WTC11 (cell line): ENCODE results near the gene SHISA7. TPM values are rescaled to one million over a fixed set of nuclear protein-coding genes. Genes with fewer than 3 reads are reported as not detected.

Experiments
- ATAC-seq: fragments of 200-7000 bp; cut with Tn5 transposase; 2 replicates; pipeline ENCODE4 v1.10.0; 2021; ENCODE audit warnings: mild to moderate bottlenecking, moderate library complexity
- CTCF ChIA-PET: fragments of 300-600 bp; sonication (Branson Sonifier 250); formaldehyde crosslinking; loops from one replicate; lab custom pipeline; 2021; ENCODE audit warnings: antibody characterized with exemption; lab: Charles Lee
- POLR2A ChIA-PET: fragments of 350-600 bp; sonication (Branson Sonifier 250); formaldehyde crosslinking; loops from one replicate; lab custom pipeline; 2021; ENCODE audit warnings: antibody characterized with exemption; lab: Charles Lee
- DNase-seq: peaks from one replicate; pipeline ENCODE4 v3.0.0; 2021; ENCODE audit warnings: low spot score
- H3K27ac Mint-ChIP-seq: 2 replicates; pipeline ENCODE4 v1.8.0; 2021; ENCODE audit warnings: mixed read lengths
- H3K27me3 Mint-ChIP-seq: 2 replicates; pipeline ENCODE4 v1.8.0; 2021; ENCODE audit warnings: low read depth, mild to moderate bottlenecking, moderate library complexity, mixed read lengths
- H3K36me3 Mint-ChIP-seq: 2 replicates; pipeline ENCODE4 v1.8.0; 2021; ENCODE audit warnings: mixed read lengths
- H3K4me1 Mint-ChIP-seq: 2 replicates; pipeline ENCODE4 v1.8.0; 2022; ENCODE audit warnings: mixed read lengths
- H3K4me3 Mint-ChIP-seq: 2 replicates; pipeline ENCODE4 v1.8.0; 2021; ENCODE audit warnings: mild to moderate bottlenecking, moderate library complexity, mixed read lengths
- H3K9me3 Mint-ChIP-seq: 2 replicates; pipeline ENCODE4 v1.8.0; 2021; ENCODE audit warnings: mixed read lengths
- ATF1 ChIP-seq: sonication (generic); formaldehyde crosslinking; IDR thresholded peaks from 2 replicates; pipeline ENCODE4 v1.8.1; 2023; ENCODE audit warnings: mild to moderate bottlenecking, moderate library complexity, missing genetic modification reagents
- ATF3 ChIP-seq: sonication (generic); formaldehyde crosslinking; conservative IDR thresholded peaks from 2 replicates; pipeline ENCODE4 v1.8.1; 2022; ENCODE audit warnings: mild to moderate bottlenecking, missing genetic modification reagents
- CREB1 ChIP-seq: sonication (generic); formaldehyde crosslinking; IDR thresholded peaks from 2 replicates; pipeline ENCODE4 v1.8.0; 2023; ENCODE audit warnings: mild to moderate bottlenecking, missing genetic modification reagents
- CREM ChIP-seq: sonication (generic); formaldehyde crosslinking; IDR thresholded peaks from 2 replicates; pipeline ENCODE4 v1.8.1; 2022; ENCODE audit warnings: mild to moderate bottlenecking, missing genetic modification reagents, moderate library complexity
- CTCF ChIP-seq: fragments of 200-600 bp; IDR thresholded peaks from 2 replicates; pipeline ENCODE4 v1.8.0; 2022; ENCODE audit warnings: antibody characterized with exemption
- EMX1 ChIP-seq: fragments of 250-450 bp; sonication (Bioruptor Pico); IDR thresholded peaks from 2 replicates; pipeline ENCODE4 v1.8.0; 2021; ENCODE audit warnings: mild to moderate bottlenecking
- ESRRA ChIP-seq: sonication (generic); formaldehyde crosslinking; IDR thresholded peaks from 2 replicates; pipeline ENCODE4 v1.8.1; 2022; ENCODE audit warnings: mild to moderate bottlenecking, missing genetic modification reagents, borderline replicate concordance
- FOXK1 ChIP-seq: sonication (generic); formaldehyde crosslinking; IDR thresholded peaks from 2 replicates; pipeline ENCODE4 v1.8.0; 2022; ENCODE audit warnings: mild to moderate bottlenecking, moderate library complexity, missing genetic modification reagents
- FOXP1 ChIP-seq: sonication (generic); formaldehyde crosslinking; IDR thresholded peaks from 2 replicates; pipeline ENCODE4 v1.8.0; 2022; ENCODE audit warnings: missing genetic modification reagents, mild to moderate bottlenecking, moderate library complexity, borderline replicate concordance
- GABPB1 ChIP-seq: sonication (generic); formaldehyde crosslinking; IDR thresholded peaks from 2 replicates; pipeline ENCODE4 v1.8.1; 2023; ENCODE audit warnings: mild to moderate bottlenecking, missing genetic modification reagents
- IRF2 ChIP-seq: sonication (generic); formaldehyde crosslinking; IDR thresholded peaks from 2 replicates; pipeline ENCODE4 v1.8.0; 2022; ENCODE audit warnings: low read depth, missing genetic modification reagents, borderline replicate concordance
- JUN ChIP-seq: sonication (generic); formaldehyde crosslinking; IDR thresholded peaks from 2 replicates; pipeline ENCODE4 v1.8.0; 2023; ENCODE audit warnings: mild to moderate bottlenecking, missing genetic modification reagents
- MLX ChIP-seq: sonication (generic); formaldehyde crosslinking; IDR thresholded peaks from 2 replicates; pipeline ENCODE4 v1.8.1; 2023; ENCODE audit warnings: mild to moderate bottlenecking, missing genetic modification reagents, moderate library complexity
- NR1H2 ChIP-seq: sonication (generic); formaldehyde crosslinking; IDR thresholded peaks from 2 replicates; pipeline ENCODE4 v1.9.0; 2021; ENCODE audit warnings: mild to moderate bottlenecking, moderate library complexity, missing genetic modification reagents
- SOX15 ChIP-seq: fragments of 250-450 bp; sonication (Bioruptor Pico); IDR thresholded peaks from 2 replicates; pipeline ENCODE4 v1.9.0; 2021; ENCODE audit warnings: mild to moderate bottlenecking
- USF2 ChIP-seq: sonication (generic); formaldehyde crosslinking; IDR thresholded peaks from 2 replicates; pipeline ENCODE4 v1.8.1; 2023; ENCODE audit warnings: mild to moderate bottlenecking, missing genetic modification reagents, moderate library complexity
- ZMAT4 ChIP-seq: fragments of 250-450 bp; sonication (Bioruptor Pico); IDR thresholded peaks from 2 replicates; pipeline ENCODE4 v1.9.0; 2021; ENCODE audit warnings: mild to moderate bottlenecking
- ZNF121 ChIP-seq: sonication (generic); formaldehyde crosslinking; IDR thresholded peaks from 2 replicates; pipeline ENCODE4 v1.8.0; 2023; ENCODE audit warnings: missing genetic modification reagents
- ZNF219 ChIP-seq: sonication (generic); formaldehyde crosslinking; IDR thresholded peaks from 2 replicates; pipeline ENCODE4 v1.8.0; 2023; ENCODE audit warnings: missing genetic modification reagents, mild to moderate bottlenecking, borderline replicate concordance
- ZNF263 ChIP-seq: sonication (generic); formaldehyde crosslinking; IDR thresholded peaks from 2 replicates; pipeline ENCODE4 v1.8.1; 2022; ENCODE audit warnings: low read depth, mild to moderate bottlenecking, moderate library complexity, missing genetic modification reagents
- ZNF317 ChIP-seq: sonication (generic); formaldehyde crosslinking; IDR thresholded peaks from 2 replicates; pipeline ENCODE4 v1.8.1; 2023; ENCODE audit warnings: low read depth, mild to moderate bottlenecking, moderate library complexity, missing genetic modification reagents, borderline replicate concordance
- total RNA-seq: library from RNA; stranded (reverse); gene quantifications from 3 replicates; pipeline ENCODE4 v1.2.3, GENCODE V29; 2021

SHISA7 gene
- total RNA-seq, 1 experiment from 2014 or later = 0.79 TPM

- Mint-ChIP-seq H3K4me3 (peak overlapping the region; percentile 84), H3K27ac (no peak overlapping the region), H3K4me1 (peaks cover 37% of the 10 kb centered on the region), H3K27me3 (peaks cover 8% of the 10 kb centered on the region), H3K36me3 (peaks cover 8% of the 10 kb centered on the region; the same call in 1 of the 2 replicates), H3K9me3 (no peaks in the 10 kb centered on the region)
- CTCF ChIA-PET = interaction anchor here (0.7 to 2.7 kb wide), 3 partner anchors 8 to 299 kb away, joined by 3 to 19 read pairs (median 4); no protein-coding TSS in a partner anchor
- DNase-seq (no peak), ATAC-seq (no peak)
- POLR2A ChIA-PET = no interaction called here
- no peak for TF ChIP-seq ZNF317
- TF ChIP-seq ZNF121 (CRISPR knock-in tag) = no peak
- TF ChIP-seq GABPB1 (CRISPR knock-in tag) = 0 out of 2 replicates have a peak, but pooled peaks have one; percentile 18
- TF ChIP-seq SOX15 (CRISPR knock-in tag) = no peak
Measured at GRCh38 chr19:55459950-55460657, 17.0 kb upstream of the SHISA7 start.

GRCh38 chr19:55459551-55459949 is 16.4 kb upstream of the SHISA7 start:
- no peak overlapping the region for H3K27ac Mint-ChIP-seq
- H3K27me3 Mint-ChIP-seq = peaks cover 5% of the 10 kb centered on the region
- no peak for ATAC-seq
- H3K4me3 Mint-ChIP-seq = peak overlapping the region; percentile 84
- H3K4me1 Mint-ChIP-seq = peaks cover 39% of the 10 kb centered on the region
- no peak for TF ChIP-seq FOXK1 (CRISPR knock-in tag)
- no peak for TF ChIP-seq GABPB1 (CRISPR knock-in tag)
- TF ChIP-seq NR1H2 (CRISPR knock-in tag) = no peak
- TF ChIP-seq CREB1 (CRISPR knock-in tag) = no peak
- TF ChIP-seq ZNF263 (CRISPR knock-in tag) = no peak
- no peak for TF ChIP-seq JUN
- TF ChIP-seq ZMAT4 (CRISPR knock-in tag) = no peak
- TF ChIP-seq IRF2 (CRISPR knock-in tag) = no peak
- no peak for TF ChIP-seq ATF1 (CRISPR knock-in tag)
- TF ChIP-seq CREM (CRISPR knock-in tag) = no peak
- no peak for TF ChIP-seq FOXP1 (CRISPR knock-in tag)
- no peak for TF ChIP-seq EMX1 (CRISPR knock-in tag)
- TF ChIP-seq MLX (CRISPR knock-in tag) = no peak
- TF ChIP-seq USF2 (CRISPR knock-in tag) = no peak
- TF ChIP-seq CTCF = no peak
- TF ChIP-seq ATF3 = no peak
- TF ChIP-seq ZNF219 (CRISPR knock-in tag) = no peak
- no peak for TF ChIP-seq ESRRA (CRISPR knock-in tag)
- H3K36me3 Mint-ChIP-seq = peaks cover 12% of the 10 kb centered on the region
- no peaks in the 10 kb centered on the region for H3K9me3 Mint-ChIP-seq
- no peak for DNase-seq
- POLR2A ChIA-PET = no interaction called here
- CTCF ChIA-PET = interaction anchor here (0.7 to 2.7 kb wide), 4 partner anchors 8 to 299 kb away, joined by 3 to 19 read pairs (median 7); no protein-coding TSS in a partner anchor
